C4-2B (cell line): Measurements from ENCODE around the gene TBC1D13.

Source experiments
- CTCF ChIP-seq: fragments of 450-650 bp; conservative IDR thresholded peaks from 2 replicates; pipeline ENCODE4 v1.5.1; 2017; ENCODE audit warnings: mild to moderate bottlenecking
- ZFX ChIP-seq: fragments of 450-650 bp; IDR thresholded peaks from 2 replicates; pipeline ENCODE4 v1.6.1; 2017

- TF ChIP-seq CTCF (no peak), ZFX (no peak)
Observed at GRCh38 chr9:128747241-128747640, 39.8 kb upstream of the TBC1D13 start.
